ENCODE results near the gene ACTG1. TPM values are rescaled to one million over a fixed set of nuclear protein-coding genes. Genes with fewer than 3 reads are reported as not detected.

The ACTG1 gene
- total RNA-seq, 4 donors from 2014 or later, result 1,023 to 5,472 (median 2,159) TPM

DNA sequence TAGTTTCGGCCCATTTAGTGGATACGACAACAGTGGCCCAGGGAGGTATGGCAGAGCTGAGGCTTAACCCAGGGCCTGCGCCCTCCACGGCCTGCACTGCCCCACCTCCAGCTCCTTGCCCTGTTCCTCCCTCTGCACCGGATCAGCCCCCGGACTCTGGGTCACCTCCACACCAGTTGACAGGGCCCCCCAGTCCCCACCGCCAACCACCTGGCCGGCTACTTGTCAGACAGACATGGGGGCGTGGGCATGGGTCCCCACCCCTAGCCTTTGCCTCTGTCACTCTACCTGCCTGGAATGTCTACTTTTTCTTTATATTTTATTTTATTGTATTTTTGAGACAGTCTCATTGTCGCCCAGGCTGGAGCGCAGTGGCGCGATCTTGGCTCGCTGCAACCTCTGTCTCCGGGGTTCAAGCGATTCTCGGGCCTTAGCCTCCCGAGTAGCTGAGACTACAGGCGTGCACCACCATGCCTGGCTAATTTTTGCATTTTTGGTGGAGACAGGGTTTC, 3.0 kb upstream of the ACTG1 start:
- peak overlapping the region; percentile 97 to 100 for H3K27ac ChIP-seq
- DNase-seq, result peak in 1 of 2 donors; percentile 46
- TF ChIP-seq POLR2A (IDR thresholded peaks at IDR 0.05), result no peak
- TF ChIP-seq, protein P1, sequence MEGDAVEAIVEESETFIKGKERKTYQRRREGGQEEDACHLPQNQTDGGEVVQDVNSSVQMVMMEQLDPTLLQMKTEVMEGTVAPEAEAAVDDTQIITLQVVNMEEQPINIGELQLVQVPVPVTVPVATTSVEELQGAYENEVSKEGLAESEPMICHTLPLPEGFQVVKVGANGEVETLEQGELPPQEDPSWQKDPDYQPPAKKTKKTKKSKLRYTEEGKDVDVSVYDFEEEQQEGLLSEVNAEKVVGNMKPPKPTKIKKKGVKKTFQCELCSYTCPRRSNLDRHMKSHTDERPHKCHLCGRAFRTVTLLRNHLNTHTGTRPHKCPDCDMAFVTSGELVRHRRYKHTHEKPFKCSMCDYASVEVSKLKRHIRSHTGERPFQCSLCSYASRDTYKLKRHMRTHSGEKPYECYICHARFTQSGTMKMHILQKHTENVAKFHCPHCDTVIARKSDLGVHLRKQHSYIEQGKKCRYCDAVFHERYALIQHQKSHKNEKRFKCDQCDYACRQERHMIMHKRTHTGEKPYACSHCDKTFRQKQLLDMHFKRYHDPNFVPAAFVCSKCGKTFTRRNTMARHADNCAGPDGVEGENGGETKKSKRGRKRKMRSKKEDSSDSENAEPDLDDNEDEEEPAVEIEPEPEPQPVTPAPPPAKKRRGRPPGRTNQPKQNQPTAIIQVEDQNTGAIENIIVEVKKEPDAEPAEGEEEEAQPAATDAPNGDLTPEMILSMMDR (IDR thresholded peaks at IDR 0.05), result no peak
- H3K4me3 ChIP-seq, result peak overlapping the region; percentile 77 to 98
- no peaks in the 10 kb centered on the region for H3K9me3 ChIP-seq
- H3K36me3 ChIP-seq, result no peaks in the 10 kb centered on the region
- H3K27me3 ChIP-seq, result no peaks in the 10 kb centered on the region
- intact Hi-C loops (cut with DNase I; ENCODE audit: low total_unique reads), result no loop called here
- peaks cover 3 to 25% of the 10 kb centered on the region in 2 donors for H3K4me1 ChIP-seq

DNA sequence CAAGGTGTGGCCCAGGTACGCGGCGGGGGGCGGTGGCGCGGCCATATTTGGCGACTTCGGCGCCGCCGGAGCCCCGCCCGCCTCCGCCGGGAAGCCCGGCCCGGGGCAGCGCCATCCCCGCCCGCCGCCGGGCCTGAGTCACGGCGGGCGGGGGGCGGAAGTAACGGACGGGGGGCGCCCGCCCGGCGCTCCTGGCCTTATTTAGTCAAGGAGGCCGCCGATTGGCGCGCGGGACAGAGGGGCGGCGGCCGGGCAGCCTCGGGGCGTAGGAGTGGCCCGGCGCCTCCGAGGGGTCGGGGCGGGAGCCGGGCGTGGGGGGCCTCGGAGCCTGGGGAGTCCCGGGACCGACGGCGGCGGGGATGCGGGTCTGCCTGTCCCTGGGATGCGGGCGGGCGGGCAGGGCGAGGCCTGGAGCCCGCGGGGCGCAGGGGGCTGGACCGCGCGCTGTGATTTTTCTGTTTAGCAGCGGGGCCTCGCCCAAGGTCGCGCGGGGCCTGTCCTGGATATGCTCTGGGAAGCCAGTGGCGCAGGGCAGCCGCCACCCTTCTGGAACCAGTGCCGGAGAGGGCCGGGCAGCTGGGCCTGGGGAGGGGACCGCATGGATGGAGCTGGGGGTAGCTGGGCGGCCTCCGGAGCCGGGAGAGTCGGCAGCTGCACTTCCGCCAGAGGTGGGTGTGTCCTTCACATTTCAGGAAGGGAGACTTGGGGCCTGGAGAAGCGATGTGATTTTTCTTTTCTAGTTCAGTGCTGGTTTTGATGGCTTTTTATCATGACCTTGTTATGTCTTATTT, 2.3 kb upstream of the ACTG1 start:
- intact Hi-C loops (cut with DNase I; ENCODE audit: low total_unique reads), result loop anchor here (5.0 kb wide), 1 partner anchor 118 kb away; the partner anchor contains the start of gene BAHCC1
- Histone ChIP-seq H3K9me3 (no peaks in the 10 kb centered on the region), H3K36me3 (no peaks in the 10 kb centered on the region), H3K4me1 (peaks cover 3 to 23% of the 10 kb centered on the region in 2 donors), H3K27ac (peak overlapping the region; percentile 97 to 100), H3K4me3 (peak overlapping the region; percentile 77 to 98), H3K27me3 (no peaks in the 10 kb centered on the region)
- DNase-seq, result peak; percentile 87 to 89
- TF ChIP-seq POLR2A (IDR thresholded peaks at IDR 0.05), result peak; percentile 88 to 89
- TF ChIP-seq, protein P1 (IDR thresholded peaks at IDR 0.05), result no peak

DNA sequence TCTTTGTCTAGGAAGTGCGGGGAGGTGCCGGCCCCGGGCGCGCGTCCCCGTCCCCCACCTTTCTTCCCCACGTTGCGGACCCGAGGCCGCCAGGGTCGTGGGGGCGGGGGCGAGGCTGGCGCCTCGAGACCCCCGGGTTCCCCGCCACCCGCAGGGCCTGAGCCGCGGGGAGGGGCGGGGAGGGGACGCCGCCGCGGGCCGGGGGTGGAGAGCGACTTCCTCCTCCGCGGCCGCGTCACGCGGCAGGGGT, 1.8 kb upstream of the ACTG1 start:
- no peak for DNase-seq
- Histone ChIP-seq H3K27me3 (no peaks in the 10 kb centered on the region), H3K9me3 (no peaks in the 10 kb centered on the region), H3K27ac (peak overlapping the region; percentile 97 to 100), H3K36me3 (no peaks in the 10 kb centered on the region), H3K4me3 (peak overlapping the region; percentile 77 to 98), H3K4me1 (peaks cover 3 to 18% of the 10 kb centered on the region in 2 donors)
- TF ChIP-seq, protein P1 (IDR thresholded peaks at IDR 0.05), result no peak
- TF ChIP-seq POLR2A (IDR thresholded peaks at IDR 0.05), result no peak
- intact Hi-C loops (cut with DNase I; ENCODE audit: low total_unique reads), result loop anchor here (5.0 kb wide), 1 partner anchor 117 kb away; the partner anchor contains the start of gene BAHCC1

DNA sequence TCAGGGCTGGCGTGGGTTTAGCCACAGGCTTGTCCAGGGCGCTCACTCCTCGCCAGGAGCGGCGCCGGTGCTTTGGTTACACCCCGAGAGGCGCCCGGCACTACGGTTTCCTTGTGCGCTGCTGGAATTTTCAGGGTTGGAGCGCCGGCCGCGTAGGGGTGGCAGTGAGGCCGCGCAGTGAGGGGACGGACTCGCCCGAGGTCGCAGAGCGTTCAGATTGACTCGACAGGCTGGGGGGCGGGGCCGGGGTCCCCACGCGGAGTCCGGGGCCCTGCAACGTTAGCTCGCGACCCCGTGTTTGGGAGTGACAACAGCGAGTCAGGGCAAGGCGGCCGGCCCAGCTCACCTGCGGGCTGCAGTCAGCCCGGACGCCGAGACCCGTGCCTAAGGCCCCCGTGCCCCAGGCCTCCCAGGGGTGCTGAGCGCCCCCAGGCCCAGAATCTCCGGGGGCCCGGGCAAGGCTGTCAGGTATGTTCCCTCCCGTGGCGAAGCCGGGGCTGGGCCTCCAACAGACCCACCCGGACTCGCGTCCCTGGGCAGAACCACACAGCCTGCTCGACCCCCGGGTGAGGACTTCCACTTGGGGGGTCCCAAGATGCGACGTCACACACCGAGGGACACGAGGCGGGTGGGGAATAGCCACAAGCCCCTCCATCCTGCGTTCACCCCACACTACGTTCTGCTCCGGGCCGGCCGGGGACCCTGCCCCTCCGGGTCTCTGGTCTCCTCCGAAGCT, 1.3 kb upstream of the ACTG1 start:
- TF ChIP-seq POLR2A (IDR thresholded peaks at IDR 0.05), result no peak
- TF ChIP-seq, protein P1 (IDR thresholded peaks at IDR 0.05), result no peak
- H3K36me3 ChIP-seq, result no peaks in the 10 kb centered on the region
- peak; percentile 62 to 69 for DNase-seq
- no peaks in the 10 kb centered on the region for H3K27me3 ChIP-seq
- intact Hi-C loops (cut with DNase I; ENCODE audit: low total_unique reads), result loop anchor here (5.0 kb wide), 1 partner anchor 117 kb away; the partner anchor contains the start of gene BAHCC1
- H3K4me3 ChIP-seq, result peak overlapping the region; percentile 77 to 98
- H3K27ac ChIP-seq, result peak overlapping the region; percentile 97 to 100
- peaks cover 3 to 13% of the 10 kb centered on the region in 2 donors for H3K4me1 ChIP-seq
- H3K9me3 ChIP-seq, result no peaks in the 10 kb centered on the region

Measured in uterus (tissue), 4 donors.